GM18873 (cell line): Measurements from ENCODE around the gene AVL9.
"Not testable (repeated sequence)": the region's sequence is repeated elsewhere in the genome, so short reads cannot be mapped to it uniquely, and the experiment has no call there.

Experiments
- ATAC-seq: cut with Tn5 transposase; IDR thresholded peaks from one replicate; pipeline ENCODE4 v1.9.1; 2021; ENCODE audit warnings: mild to moderate bottlenecking, moderate library complexity, moderate number of reproducible peaks; ENCODE audit not compliant: unreplicated experiment, low FRiP score

The AVL9 gene

GRCh38 chr7:32494946-32495297, 367 bp upstream of the AVL9 start:
- peak; percentile 18 for ATAC-seq

GRCh38 chr7:32496052-32496813, 944 bp downstream of the AVL9 start:
- ATAC-seq, result peak; percentile 1

GRCh38 chr7:32499755-32500154, 4.5 kb downstream of the AVL9 start:
- not testable (repeated sequence) for ATAC-seq

GRCh38 chr7:32500216-32500615, 4.9 kb downstream of the AVL9 start:
- ATAC-seq, result not testable (repeated sequence)

- ATAC-seq, result no peak
These were observed 5.6 kb downstream of the AVL9 start for GRCh38 chr7:32500922-32501341.

GRCh38 chr7:32501522-32501921, 6.2 kb downstream of the AVL9 start:
- no peak for ATAC-seq

GRCh38 chr7:32502728-32503127, 7.4 kb downstream of the AVL9 start:
- ATAC-seq, result no peak

- no peak for ATAC-seq
These were observed 11.2 kb downstream of the AVL9 start for GRCh38 chr7:32506266-32507054.

- no peak for ATAC-seq
These were observed 12.1 kb downstream of the AVL9 start for GRCh38 chr7:32507414-32507813.

GRCh38 chr7:32511791-32512190, 16.5 kb downstream of the AVL9 start:
- ATAC-seq, result no peak

GRCh38 chr7:32513210-32513609, 17.9 kb downstream of the AVL9 start:
- ATAC-seq, result no peak

- peak; percentile 86 for ATAC-seq
These were observed 20.7 kb downstream of the AVL9 start for GRCh38 chr7:32515890-32516550.

- no peak for ATAC-seq
These were observed 21.3 kb downstream of the AVL9 start for GRCh38 chr7:32516551-32517100.

- no peak for ATAC-seq
These were observed 23.3 kb downstream of the AVL9 start for GRCh38 chr7:32518534-32519140.

- no peak for ATAC-seq
These were observed 24.5 kb downstream of the AVL9 start for GRCh38 chr7:32519763-32520162.

- no peak for ATAC-seq
These were observed 27.6 kb downstream of the AVL9 start for GRCh38 chr7:32522746-32523530.

GRCh38 chr7:32524631-32525030, 29.3 kb downstream of the AVL9 start:
- ATAC-seq, result no peak

- ATAC-seq, result no peak
These were observed 30.6 kb downstream of the AVL9 start for GRCh38 chr7:32525839-32526238.

- no peak for ATAC-seq
These were observed 36.1 kb downstream of the AVL9 start for GRCh38 chr7:32531402-32531801.

GRCh38 chr7:32532086-32532485, 36.8 kb downstream of the AVL9 start:
- ATAC-seq, result no peak
